A204.1 (cell line): Measurements from ENCODE around the gene LETM1.

Experiments used
- FAIRE-seq: peaks from 2 replicates; lab custom pipeline; 2012; peaks lifted over from hg19 to GRCh38; lab: Jason Lieb, UNC

The LETM1 gene

GRCh38 chr4:1793496-1793840, 62.5 kb downstream of the LETM1 start:
- no peak for FAIRE-seq

- FAIRE-seq = no peak
Observed at GRCh38 chr4:1792832-1793495, 63.0 kb downstream of the LETM1 start, which contains the start of gene FGFR3. TSS of gene FGFR3 (plus strand) at chr4:1793293. CDS start at chr4:1793935, 642 bp downstream.

DNA sequence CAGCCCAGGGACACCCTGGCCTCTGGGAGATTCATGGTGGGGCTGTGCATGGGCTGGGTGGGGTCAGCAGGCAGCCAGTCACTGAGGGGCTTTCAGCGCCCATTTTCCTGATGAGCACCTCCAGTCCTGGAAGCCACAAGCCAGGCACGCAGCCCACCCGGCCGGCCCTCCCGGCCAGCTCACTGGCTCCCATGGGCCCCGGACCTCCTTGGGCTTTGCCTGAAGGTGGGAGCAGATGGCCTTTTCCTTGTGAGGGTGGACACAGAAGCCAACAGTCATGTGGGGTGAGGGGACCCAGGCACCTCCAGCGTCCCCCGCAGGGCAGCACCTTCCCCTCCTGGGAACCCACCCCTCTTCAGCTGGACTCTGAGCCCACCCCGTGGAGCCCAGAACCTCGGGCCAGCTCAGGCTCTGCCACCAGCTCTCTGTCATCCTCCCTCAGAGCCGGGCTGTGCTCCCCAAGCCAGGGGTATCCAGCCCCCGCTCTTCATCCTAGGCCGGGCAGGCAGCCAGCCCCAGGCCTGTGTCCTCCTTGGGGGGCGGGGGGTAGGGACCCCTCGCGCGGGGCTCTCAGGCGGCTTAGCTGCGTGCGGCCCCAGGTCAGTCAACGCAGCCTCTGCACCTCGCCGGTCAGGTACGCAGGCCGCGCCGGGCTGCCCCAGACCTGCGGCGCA, 63.7 kb downstream of the LETM1 start:
- FAIRE-seq = no peak

- no peak for FAIRE-seq
Observed at GRCh38 chr4:1790005-1790404, 66.0 kb downstream of the LETM1 start.

DNA sequence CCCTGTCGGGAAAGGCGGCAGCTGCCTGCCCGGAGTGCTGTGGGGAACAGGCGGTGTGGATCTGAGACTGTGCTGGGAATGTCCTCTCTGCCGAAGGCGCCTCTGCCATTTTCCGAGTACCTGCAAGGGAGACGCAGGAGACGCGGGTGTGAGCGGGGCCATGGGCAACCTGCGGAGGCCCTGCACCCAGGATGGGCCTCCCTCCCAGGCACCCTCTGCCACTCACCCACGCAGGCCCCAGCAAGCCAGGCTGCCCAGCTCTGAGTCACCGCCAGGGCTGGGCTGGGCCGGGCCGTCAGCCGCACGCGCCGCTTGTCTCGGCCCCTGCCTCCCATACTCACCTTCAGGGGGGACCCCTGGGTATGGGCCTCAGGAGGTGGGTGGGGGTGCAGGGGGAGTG, 66.4 kb downstream of the LETM1 start:
- FAIRE-seq = no peak

- no peak for FAIRE-seq
Observed at GRCh38 chr4:1788254-1788973, 67.5 kb downstream of the LETM1 start.

DNA sequence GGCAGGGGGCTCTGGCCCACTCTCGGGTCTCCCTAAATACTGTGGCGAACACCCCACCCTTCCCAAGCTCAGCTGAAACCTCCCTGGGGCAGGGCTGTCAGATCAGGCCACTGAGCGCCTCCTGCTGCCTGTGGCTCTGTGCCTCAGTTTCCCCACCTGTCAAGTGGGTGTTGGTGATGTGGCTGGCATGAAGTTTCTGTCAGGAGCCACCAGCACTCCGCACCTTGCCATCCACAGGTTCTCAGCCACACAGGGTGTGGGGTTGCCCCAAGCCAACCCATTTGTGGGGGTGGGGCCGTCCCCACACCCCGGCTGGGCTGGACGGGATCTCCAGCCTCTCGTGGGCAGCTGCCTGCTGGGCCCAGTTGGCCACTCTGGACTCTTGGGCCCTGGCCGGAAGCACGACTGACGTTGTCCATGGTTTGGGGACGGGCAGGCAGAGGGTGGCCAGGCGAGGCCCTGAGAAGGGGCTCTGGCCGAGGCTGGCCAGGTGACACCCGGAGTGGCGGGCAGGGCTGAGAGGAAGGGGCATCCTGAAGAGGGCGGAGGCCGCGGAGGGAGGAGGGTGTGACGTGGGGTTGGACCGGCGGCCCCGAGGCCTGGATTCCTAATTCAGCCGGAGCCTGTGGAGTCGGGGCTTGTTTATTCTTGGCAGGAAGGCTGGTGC, 68.4 kb downstream of the LETM1 start:
- FAIRE-seq = no peak

DNA sequence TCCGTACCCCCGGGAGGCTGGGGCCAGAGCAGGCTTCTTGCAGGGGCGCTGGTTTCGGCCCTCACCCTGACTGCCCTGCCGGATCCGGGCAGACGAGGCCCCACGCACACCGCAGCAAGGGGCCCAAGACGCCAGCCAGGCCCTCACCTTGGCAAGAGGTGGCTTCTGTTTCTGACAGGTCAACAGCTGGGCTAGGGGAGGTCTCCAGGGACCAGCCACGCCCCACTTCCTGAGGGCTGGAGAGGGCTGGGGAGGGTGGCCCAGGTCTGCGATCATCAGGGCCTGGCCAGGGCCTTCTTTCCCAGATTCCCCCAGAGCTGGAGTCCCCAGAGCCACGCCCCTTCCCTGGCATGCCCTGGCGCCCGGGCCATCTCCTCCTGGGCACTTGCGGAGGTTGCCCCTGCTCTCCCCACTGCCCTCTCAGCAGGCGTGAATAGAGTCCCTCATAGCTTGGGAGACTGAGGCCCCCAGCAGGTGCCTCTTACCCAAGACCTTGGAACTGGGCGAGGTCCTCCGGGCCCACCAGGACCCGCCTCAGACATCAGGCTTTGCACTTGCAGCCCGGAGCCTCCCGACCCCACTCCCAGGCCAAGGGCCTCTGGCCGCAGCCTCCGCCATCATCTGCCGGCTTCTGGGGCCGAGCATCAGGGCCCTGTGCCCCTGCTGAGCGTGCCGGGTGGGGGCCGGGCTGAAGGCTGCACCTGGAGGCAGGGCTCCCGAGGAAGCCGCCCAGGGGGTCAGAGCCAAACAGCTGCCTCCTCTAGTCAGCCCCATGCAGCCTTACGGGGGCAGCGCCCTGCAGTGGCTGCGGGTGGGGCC, 69.2 kb downstream of the LETM1 start:
- FAIRE-seq = no peak

DNA sequence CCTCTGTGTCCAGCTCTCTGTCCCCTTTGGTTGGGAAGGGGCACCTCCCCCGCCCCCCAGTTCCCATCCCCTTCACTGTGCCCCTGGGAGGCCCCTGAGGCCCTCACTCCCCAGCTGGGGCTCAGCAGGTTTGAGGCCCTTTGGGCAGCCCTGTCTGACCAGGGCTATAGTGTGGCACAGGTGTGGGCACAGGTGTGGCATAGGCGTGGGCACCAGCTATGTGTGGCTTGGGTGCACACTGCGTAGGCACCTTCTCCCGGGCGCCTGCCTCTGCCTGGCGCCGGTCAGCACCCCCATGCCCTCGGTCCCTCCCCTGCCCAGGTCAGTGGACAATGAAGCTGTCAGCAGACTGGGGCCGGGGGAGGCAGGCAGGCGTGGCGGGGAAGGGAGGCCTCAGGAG, 70.4 kb downstream of the LETM1 start:
- FAIRE-seq = no peak

GRCh38 chr4:1784789-1785591, 71.0 kb downstream of the LETM1 start:
- no peak for FAIRE-seq

GRCh38 chr4:1784395-1784788, 71.6 kb downstream of the LETM1 start:
- no peak for FAIRE-seq

DNA sequence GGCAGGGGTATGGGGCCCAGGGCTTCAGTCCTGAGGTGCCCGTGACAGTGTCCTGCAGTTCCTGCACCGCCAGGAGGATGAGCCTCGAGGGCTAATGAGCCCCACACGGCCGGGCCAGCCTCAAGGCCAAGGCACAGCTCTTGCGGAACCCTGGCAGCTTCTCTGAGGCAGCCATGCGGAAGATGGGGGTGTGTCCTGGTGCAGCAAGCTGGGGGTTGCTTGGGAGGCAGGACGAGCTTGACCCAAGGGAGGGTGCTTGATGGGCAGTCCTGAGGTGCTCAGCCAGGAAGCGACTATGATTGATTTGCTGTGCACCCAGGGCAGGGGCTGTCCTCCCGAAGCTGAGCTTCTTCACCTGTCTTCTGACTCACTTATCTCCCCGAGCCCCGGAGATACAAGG, 72.0 kb downstream of the LETM1 start:
- no peak for FAIRE-seq

DNA sequence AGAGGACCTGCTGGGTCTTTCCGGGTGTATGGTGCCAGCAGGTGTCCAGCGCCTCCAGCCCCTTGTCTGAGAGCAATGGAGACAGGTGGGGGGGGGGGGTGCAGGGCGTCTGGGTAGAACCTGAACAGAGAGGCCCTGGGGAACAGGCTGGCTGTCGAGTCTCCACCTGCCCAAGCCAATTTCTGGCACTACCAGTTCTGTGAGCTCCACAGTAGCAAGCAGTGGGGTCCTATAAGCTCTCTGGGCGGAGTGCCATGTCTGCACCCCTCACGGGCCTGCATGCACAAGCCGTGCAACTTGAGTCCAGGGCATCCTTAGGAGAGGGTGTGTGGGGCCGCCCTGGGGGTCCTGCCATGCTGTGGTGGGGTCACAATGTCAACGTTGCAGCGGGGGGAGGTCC, 72.9 kb downstream of the LETM1 start:
- no peak for FAIRE-seq

DNA sequence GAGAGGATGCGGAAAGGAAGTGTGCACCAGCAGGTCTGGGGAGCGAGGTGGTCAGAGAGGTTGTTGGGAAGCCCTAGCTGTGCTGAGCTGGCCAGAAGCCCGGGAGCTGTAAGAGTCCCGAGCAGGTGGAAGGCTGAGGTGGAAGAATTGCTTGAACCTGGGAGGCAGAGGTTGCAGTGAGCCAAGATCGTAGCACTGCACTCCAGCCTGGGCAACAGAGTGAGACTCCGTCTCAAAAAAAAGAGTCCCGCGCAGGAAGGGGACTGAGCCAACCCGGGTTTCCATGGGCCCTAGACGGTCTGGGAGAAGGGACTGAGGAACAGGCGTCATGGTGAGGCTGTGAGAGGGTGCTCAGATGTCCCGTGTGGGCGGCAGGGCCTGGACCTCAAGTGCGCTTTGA, 75.5 kb downstream of the LETM1 start:
- FAIRE-seq = no peak

- no peak for FAIRE-seq
Observed at GRCh38 chr4:1779588-1780382, 76.2 kb downstream of the LETM1 start.

GRCh38 chr4:1778642-1779392, 77.1 kb downstream of the LETM1 start:
- FAIRE-seq = no peak

- no peak for FAIRE-seq
Observed at GRCh38 chr4:1777822-1778641, 77.9 kb downstream of the LETM1 start.

- no peak for FAIRE-seq
Observed at GRCh38 chr4:1776521-1777161, 79.3 kb downstream of the LETM1 start.
